ENCODE measurements around the gene METTL8. TPM values are rescaled to one million over a fixed set of nuclear protein-coding genes. Genes with fewer than 3 reads are reported as not detected.

The METTL8 gene
- polyA plus RNA-seq, 3 donors, result 3.3 to 9.8 (median 6.9) TPM

DNA sequence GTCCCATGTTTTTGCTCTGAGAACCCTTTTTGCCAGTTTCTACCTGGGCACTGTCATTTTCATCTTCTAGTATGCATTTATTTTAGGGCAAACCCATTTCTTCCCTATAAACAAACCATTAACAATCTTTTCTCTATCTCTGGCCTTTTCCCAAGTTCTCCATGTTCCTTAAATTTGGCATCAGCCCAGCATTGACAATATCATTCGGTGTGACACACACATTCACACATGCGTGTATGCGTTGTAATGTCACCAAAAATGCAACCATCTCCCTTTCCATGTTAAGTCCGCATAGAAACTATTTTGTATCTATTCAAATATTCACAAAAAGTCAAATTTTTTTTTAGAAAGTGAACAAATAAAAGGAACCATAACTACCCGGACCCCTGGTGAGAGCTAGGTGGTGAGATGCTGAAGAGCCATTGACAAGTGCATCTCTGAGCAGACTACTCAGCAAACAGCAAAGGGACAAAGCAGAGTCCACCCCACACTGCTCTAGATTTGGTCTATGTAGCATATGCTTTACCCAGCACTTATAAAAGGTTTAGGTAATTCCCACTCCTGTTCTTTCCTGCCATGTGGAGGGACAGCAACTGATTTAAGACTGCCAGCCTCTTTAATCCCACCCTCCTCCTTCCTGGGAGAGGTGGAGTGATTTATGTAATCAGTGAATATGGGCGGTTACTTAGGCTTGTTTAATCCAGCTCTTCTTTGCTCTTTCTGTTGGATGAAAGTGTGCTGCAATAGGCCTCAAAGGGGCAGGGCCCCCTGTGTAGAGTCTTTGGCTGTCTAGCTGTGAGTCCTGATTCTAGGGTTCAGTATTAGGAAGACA lies 124.1 kb downstream of the METTL8 start:
- DNase-seq, result no peak
- intact Hi-C loops (cut with micrococcal nuclease), result no loop called here
- Histone ChIP-seq H3K9ac (ENCODE audit: insufficient read depth, low read length, poor library complexity, severe bottlenecking) (no peak overlapping the region), H3K27me3 (ENCODE audit: control insufficient read depth in 2 of 2, insufficient read depth in 2 of 2, low read length in 2 of 2) (no peaks in the 10 kb centered on the region), H2AFZ (ENCODE audit: insufficient read depth, low read depth, low read length, poor library complexity, severe bottlenecking) (no peak overlapping the region), H3K36me3 (replicated peaks in 1 of 2; ENCODE audit: control insufficient read depth in 1 of 2, insufficient read depth in 2 of 2, low read length in 2 of 2) (no peaks in the 10 kb centered on the region), H3K4me3 (replicated peaks in 1 of 3; ENCODE audit: low read depth in 2 of 3, low read length in 3 of 3) (no peak overlapping the region), H3K79me2 (ENCODE audit: insufficient read depth, low read length) (no peaks in the 10 kb centered on the region), H3K27ac (ENCODE audit: low read depth in 1 of 2, low read length in 2 of 2) (no peak overlapping the region), H4K20me1 (ENCODE audit: insufficient read depth, low read length) (no peaks in the 10 kb centered on the region), H3K9me3 (replicated peaks in 1 of 2; ENCODE audit: control insufficient read depth in 1 of 2, insufficient read depth in 1 of 2, low read length in 2 of 2) (peaks cover 14 to 19% of the 10 kb centered on the region in 2 donors), H3K4me2 (replicated peaks; ENCODE audit: extremely low read depth, low read length, poor library complexity, severe bottlenecking) (no peak overlapping the region), H3K4me1 (ENCODE audit: control insufficient read depth in 1 of 2, insufficient read depth in 2 of 2, low read length in 2 of 2) (no peaks in the 10 kb centered on the region)
- H3K4me1 Mint-ChIP-seq, result no peaks in the 10 kb centered on the region
- no peak overlapping the region for H3K27ac Mint-ChIP-seq
- no peak overlapping the region for H3K4me3 Mint-ChIP-seq
- 96% methylated on average over 3 of the region's 6 CpGs for WGBS (ENCODE audit: insufficient coverage)
- TF ChIP-seq, protein P1, sequence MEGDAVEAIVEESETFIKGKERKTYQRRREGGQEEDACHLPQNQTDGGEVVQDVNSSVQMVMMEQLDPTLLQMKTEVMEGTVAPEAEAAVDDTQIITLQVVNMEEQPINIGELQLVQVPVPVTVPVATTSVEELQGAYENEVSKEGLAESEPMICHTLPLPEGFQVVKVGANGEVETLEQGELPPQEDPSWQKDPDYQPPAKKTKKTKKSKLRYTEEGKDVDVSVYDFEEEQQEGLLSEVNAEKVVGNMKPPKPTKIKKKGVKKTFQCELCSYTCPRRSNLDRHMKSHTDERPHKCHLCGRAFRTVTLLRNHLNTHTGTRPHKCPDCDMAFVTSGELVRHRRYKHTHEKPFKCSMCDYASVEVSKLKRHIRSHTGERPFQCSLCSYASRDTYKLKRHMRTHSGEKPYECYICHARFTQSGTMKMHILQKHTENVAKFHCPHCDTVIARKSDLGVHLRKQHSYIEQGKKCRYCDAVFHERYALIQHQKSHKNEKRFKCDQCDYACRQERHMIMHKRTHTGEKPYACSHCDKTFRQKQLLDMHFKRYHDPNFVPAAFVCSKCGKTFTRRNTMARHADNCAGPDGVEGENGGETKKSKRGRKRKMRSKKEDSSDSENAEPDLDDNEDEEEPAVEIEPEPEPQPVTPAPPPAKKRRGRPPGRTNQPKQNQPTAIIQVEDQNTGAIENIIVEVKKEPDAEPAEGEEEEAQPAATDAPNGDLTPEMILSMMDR (IDR thresholded peaks at IDR 0.05), result no peak
- peaks cover 19 to 28% (median 25%) of the 10 kb centered on the region in 7 donors for H3K9me3 Mint-ChIP-seq
- no peaks in the 10 kb centered on the region for H3K27me3 Mint-ChIP-seq (ENCODE audit: low read depth in 3 of 3)
- H3K36me3 Mint-ChIP-seq, result peaks cover under 1 to 3% of the 10 kb centered on the region in 2 donors

GRCh38 chr2:171308280-171309054 lies 125.3 kb downstream of the METTL8 start:
- Histone ChIP-seq H2AFZ (ENCODE audit: insufficient read depth, low read depth, low read length, poor library complexity, severe bottlenecking) (no peak overlapping the region), H3K79me2 (ENCODE audit: insufficient read depth, low read length) (no peaks in the 10 kb centered on the region), H3K36me3 (replicated peaks in 1 of 2; ENCODE audit: control insufficient read depth in 1 of 2, insufficient read depth in 2 of 2, low read length in 2 of 2) (no peaks in the 10 kb centered on the region), H3K4me1 (ENCODE audit: control insufficient read depth in 1 of 2, insufficient read depth in 2 of 2, low read length in 2 of 2) (no peaks in the 10 kb centered on the region), H3K4me3 (replicated peaks in 1 of 3; ENCODE audit: low read depth in 2 of 3, low read length in 3 of 3) (no peak overlapping the region), H3K9ac (ENCODE audit: insufficient read depth, low read length, poor library complexity, severe bottlenecking) (no peak overlapping the region), H3K9me3 (replicated peaks in 1 of 2; ENCODE audit: control insufficient read depth in 1 of 2, insufficient read depth in 1 of 2, low read length in 2 of 2) (peaks cover 14 to 19% of the 10 kb centered on the region in 2 donors), H3K27me3 (ENCODE audit: control insufficient read depth in 2 of 2, insufficient read depth in 2 of 2, low read length in 2 of 2) (no peaks in the 10 kb centered on the region), H3K4me2 (replicated peaks; ENCODE audit: extremely low read depth, low read length, poor library complexity, severe bottlenecking) (no peak overlapping the region), H4K20me1 (ENCODE audit: insufficient read depth, low read length) (no peaks in the 10 kb centered on the region), H3K27ac (ENCODE audit: low read depth in 1 of 2, low read length in 2 of 2) (no peak overlapping the region)
- H3K9me3 Mint-ChIP-seq, result peaks cover 19 to 28% (median 24%) of the 10 kb centered on the region in 7 donors
- TF ChIP-seq, protein P1 (IDR thresholded peaks at IDR 0.05), result no peak
- intact Hi-C loops (cut with micrococcal nuclease), result no loop called here
- H3K27me3 Mint-ChIP-seq (ENCODE audit: low read depth in 3 of 3), result no peaks in the 10 kb centered on the region
- H3K36me3 Mint-ChIP-seq, result peaks cover 0 to 3% of the 10 kb centered on the region in 2 donors
- no peak for DNase-seq
- 96% methylated on average over 4 of the region's 6 CpGs for WGBS (ENCODE audit: insufficient coverage)
- H3K4me1 Mint-ChIP-seq, result no peaks in the 10 kb centered on the region
- no peak overlapping the region for H3K27ac Mint-ChIP-seq
- no peak overlapping the region for H3K4me3 Mint-ChIP-seq

Measured in CD14-positive monocyte (primary cell).